ENCODE measurements around the gene GABARAP.

DNA sequence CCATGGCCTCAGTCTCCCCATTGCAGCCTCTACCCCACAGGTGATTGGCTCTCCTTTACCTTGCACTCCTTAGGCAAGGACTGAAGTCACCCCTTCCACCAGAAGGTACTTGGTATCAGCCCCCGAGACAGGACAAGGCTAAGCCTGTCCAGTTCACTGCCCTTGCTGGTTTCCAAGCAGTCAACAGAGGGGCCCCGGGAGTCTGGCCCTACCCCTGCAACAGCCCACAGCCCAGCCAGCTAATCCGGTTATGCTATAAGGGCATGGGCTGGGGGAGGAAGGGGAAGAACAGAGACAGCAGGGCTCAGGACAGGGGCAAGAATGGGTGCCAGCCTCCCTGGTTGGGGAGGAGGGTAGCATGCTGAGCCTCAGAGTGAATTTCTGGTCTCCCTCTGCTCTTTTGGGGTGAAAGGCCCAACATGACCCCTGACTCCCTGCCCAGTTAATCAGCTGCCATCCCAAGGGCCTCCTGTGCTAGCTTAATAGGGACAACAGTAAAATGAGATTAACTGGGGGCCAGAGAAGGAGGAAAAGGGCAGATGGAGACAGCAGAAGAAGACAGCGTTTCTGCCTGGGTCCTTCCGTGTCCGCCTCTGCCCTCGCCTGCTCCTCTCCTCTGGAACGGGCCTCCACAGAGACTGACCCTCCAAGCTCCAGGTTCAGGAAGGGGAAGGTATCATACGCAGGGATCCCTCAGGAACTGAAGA, 33.3 kb downstream of the GABARAP start:
- TF ChIP-seq, protein P1, sequence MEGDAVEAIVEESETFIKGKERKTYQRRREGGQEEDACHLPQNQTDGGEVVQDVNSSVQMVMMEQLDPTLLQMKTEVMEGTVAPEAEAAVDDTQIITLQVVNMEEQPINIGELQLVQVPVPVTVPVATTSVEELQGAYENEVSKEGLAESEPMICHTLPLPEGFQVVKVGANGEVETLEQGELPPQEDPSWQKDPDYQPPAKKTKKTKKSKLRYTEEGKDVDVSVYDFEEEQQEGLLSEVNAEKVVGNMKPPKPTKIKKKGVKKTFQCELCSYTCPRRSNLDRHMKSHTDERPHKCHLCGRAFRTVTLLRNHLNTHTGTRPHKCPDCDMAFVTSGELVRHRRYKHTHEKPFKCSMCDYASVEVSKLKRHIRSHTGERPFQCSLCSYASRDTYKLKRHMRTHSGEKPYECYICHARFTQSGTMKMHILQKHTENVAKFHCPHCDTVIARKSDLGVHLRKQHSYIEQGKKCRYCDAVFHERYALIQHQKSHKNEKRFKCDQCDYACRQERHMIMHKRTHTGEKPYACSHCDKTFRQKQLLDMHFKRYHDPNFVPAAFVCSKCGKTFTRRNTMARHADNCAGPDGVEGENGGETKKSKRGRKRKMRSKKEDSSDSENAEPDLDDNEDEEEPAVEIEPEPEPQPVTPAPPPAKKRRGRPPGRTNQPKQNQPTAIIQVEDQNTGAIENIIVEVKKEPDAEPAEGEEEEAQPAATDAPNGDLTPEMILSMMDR (IDR thresholded peaks at IDR 0.05), result no peak
- TF ChIP-seq RFX5 (IDR thresholded peaks at IDR 0.05; ENCODE audit: low read length), result no peak
- no peak for TF ChIP-seq FOXM1 (IDR thresholded peaks at IDR 0.05; ENCODE audit: low read depth)
- no peak for TF ChIP-seq ELF1 (IDR thresholded peaks at IDR 0.05)
- no peak for TF ChIP-seq POLR2AphosphoS5 (IDR thresholded peaks at IDR 0.05; ENCODE audit: low read depth, low read length)
- TF ChIP-seq CHD2 (IDR thresholded peaks at IDR 0.05; ENCODE audit: low read length, partially characterized antibody), result no peak
- TF ChIP-seq, protein P2, sequence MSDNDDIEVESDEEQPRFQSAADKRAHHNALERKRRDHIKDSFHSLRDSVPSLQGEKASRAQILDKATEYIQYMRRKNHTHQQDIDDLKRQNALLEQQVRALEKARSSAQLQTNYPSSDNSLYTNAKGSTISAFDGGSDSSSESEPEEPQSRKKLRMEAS (IDR thresholded peaks at IDR 0.05; ENCODE audit: low read depth), result no peak
- no peak for TF ChIP-seq SMC3 (IDR thresholded peaks at IDR 0.05; ENCODE audit: low read depth, low read length)
- TF ChIP-seq, protein P3, sequence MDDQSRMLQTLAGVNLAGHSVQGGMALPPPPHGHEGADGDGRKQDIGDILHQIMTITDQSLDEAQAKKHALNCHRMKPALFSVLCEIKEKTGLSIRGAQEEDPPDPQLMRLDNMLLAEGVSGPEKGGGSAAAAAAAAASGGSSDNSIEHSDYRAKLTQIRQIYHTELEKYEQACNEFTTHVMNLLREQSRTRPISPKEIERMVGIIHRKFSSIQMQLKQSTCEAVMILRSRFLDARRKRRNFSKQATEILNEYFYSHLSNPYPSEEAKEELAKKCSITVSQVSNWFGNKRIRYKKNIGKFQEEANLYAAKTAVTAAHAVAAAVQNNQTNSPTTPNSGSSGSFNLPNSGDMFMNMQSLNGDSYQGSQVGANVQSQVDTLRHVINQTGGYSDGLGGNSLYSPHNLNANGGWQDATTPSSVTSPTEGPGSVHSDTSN (IDR thresholded peaks at IDR 0.05), result no peak
- no peak for TF ChIP-seq RCOR1 (IDR thresholded peaks at IDR 0.05; ENCODE audit: low read length)
- TF ChIP-seq, protein P4, sequence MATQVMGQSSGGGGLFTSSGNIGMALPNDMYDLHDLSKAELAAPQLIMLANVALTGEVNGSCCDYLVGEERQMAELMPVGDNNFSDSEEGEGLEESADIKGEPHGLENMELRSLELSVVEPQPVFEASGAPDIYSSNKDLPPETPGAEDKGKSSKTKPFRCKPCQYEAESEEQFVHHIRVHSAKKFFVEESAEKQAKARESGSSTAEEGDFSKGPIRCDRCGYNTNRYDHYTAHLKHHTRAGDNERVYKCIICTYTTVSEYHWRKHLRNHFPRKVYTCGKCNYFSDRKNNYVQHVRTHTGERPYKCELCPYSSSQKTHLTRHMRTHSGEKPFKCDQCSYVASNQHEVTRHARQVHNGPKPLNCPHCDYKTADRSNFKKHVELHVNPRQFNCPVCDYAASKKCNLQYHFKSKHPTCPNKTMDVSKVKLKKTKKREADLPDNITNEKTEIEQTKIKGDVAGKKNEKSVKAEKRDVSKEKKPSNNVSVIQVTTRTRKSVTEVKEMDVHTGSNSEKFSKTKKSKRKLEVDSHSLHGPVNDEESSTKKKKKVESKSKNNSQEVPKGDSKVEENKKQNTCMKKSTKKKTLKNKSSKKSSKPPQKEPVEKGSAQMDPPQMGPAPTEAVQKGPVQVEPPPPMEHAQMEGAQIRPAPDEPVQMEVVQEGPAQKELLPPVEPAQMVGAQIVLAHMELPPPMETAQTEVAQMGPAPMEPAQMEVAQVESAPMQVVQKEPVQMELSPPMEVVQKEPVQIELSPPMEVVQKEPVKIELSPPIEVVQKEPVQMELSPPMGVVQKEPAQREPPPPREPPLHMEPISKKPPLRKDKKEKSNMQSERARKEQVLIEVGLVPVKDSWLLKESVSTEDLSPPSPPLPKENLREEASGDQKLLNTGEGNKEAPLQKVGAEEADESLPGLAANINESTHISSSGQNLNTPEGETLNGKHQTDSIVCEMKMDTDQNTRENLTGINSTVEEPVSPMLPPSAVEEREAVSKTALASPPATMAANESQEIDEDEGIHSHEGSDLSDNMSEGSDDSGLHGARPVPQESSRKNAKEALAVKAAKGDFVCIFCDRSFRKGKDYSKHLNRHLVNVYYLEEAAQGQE (IDR thresholded peaks at IDR 0.05; ENCODE audit: low read depth, low read length), result no peak
